C4-2B (cell line): ENCODE results near the gene MACROD1.

ENCODE experiments used
- CTCF ChIP-seq: fragments of 450-650 bp; conservative IDR thresholded peaks from 2 replicates; pipeline ENCODE4 v1.5.1; 2017; ENCODE audit warnings: mild to moderate bottlenecking
- ZFX ChIP-seq: fragments of 450-650 bp; IDR thresholded peaks from 2 replicates; pipeline ENCODE4 v1.6.1; 2017

- TF ChIP-seq CTCF (no peak), ZFX (no peak)
Measured at GRCh38 chr11:64090806-64091516, 75.0 kb downstream of the MACROD1 start.
